K562 (cell line): Measurements from ENCODE around the gene PDE2A. TPM values are rescaled to one million over a fixed set of nuclear protein-coding genes. Genes with fewer than 3 reads are reported as not detected.

Experiments used
- ATAC-seq: fragments of 200-7000 bp; cut with Tn5 transposase; 3 replicates; pipeline ENCODE4 v1.9.1; 2020; ENCODE audit warnings: moderate library complexity
- BruUV-seq: library from RNA; stranded (reverse); fragments of 400-500 nt; replicated peaks from 2 replicates; lab custom pipeline; 2021; lab: Mats Ljungman, UMichigan
- CTCF ChIA-PET: fragments of 300-600 bp; formaldehyde crosslinking; extraction: SDS; loops from one replicate; lab custom pipeline; 2021; ENCODE audit warnings: low intra/inter-chr PET ratio; lab: Yijun Ruan, JAX
- POLR2A ChIA-PET: fragments of 300-600, 350-650 bp; sonication (Branson Sonifier 250); formaldehyde crosslinking; extraction: SDS; loops from one replicate; lab custom pipeline; 2021; ENCODE audit warnings: antibody characterized with exemption, inconsistent platforms; lab: Yijun Ruan, JAX
- DNase-seq, 4 experiments: peaks; one replicate each; pipeline versions ENCODE4 v3.0.0 to v3.0.0-alpha.2; 2011 to 2018; ENCODE audit warnings: low spot score in 3 of 4, mixed read lengths in 3 of 4; ENCODE audit errors: extremely low read depth in 1 of 4
- FAIRE-seq: peaks from 2 replicates; lab custom pipeline; 2011; peaks lifted over from hg19 to GRCh38; lab: Jason Lieb, UNC
- H2AFZ ChIP-seq: 2 replicates; pipeline ENCODE4 v1.6.0; 2011; ENCODE audit warnings: low read depth, low read length, control low read depth, inconsistent platforms
- H3K27ac ChIP-seq: fragments of 200-600 bp; 3 replicates; pipeline ENCODE4 v1.8.0; 2011; ENCODE audit warnings: low read depth, mild to moderate bottlenecking, control low read depth, inconsistent platforms, low read length, moderate library complexity, mixed read lengths; ENCODE audit errors: extremely low read depth
- H3K27me3 ChIP-seq, 2 experiments: fragments of 300-600 bp in 1 of 2; 2 replicates in 1 of 2; 3 replicates in 1 of 2; pipeline versions ENCODE4 v1.6.0 to v1.8.0; 2011; ENCODE audit warnings: inconsistent platforms in 2 of 2, low read length in 2 of 2, mild to moderate bottlenecking in 1 of 2, mixed read lengths in 1 of 2, moderate library complexity in 1 of 2; ENCODE audit not compliant: control insufficient read depth in 2 of 2, insufficient read depth in 2 of 2
- H3K36me3 ChIP-seq: fragments of 300-600 bp; 3 replicates; pipeline ENCODE4 v1.8.0; 2011; ENCODE audit warnings: mild to moderate bottlenecking, low read length, inconsistent platforms; ENCODE audit not compliant: control insufficient read depth, insufficient read depth
- H3K4me1 ChIP-seq, 2 experiments: fragments of 200-600 bp in 1 of 2; replicated peaks in 1 of 2; 2 replicates in 1 of 2; 3 replicates in 1 of 2; pipeline versions ENCODE4 v1.5.1 to v1.8.0; 2011; ENCODE audit warnings: inconsistent platforms in 2 of 2, low read length in 2 of 2, mild to moderate bottlenecking in 1 of 2, mixed read lengths in 1 of 2, moderate library complexity in 1 of 2; ENCODE audit not compliant: control insufficient read depth in 2 of 2, insufficient read depth in 2 of 2
- H3K4me2 ChIP-seq: 2 replicates; pipeline ENCODE4 v1.6.1; 2011; ENCODE audit warnings: low read length, control low read depth, inconsistent platforms, mixed read lengths; ENCODE audit not compliant: insufficient read depth
- H3K4me3 ChIP-seq: fragments of 200-600 bp; sonication (generic), shearing (Covaris generic); 2 replicates; pipeline ENCODE4 v1.5.1; 2016; ENCODE audit warnings: control low read depth, inconsistent platforms
- H3K79me2 ChIP-seq: fragments of 200-600 bp; 3 replicates; pipeline ENCODE4 v1.8.0; 2011; ENCODE audit warnings: low read length, inconsistent platforms; ENCODE audit not compliant: control insufficient read depth, insufficient read depth
- H3K9ac ChIP-seq, 2 experiments: 2 replicates each; pipeline versions ENCODE4 v1.6.0 to v1.6.1; 2011; ENCODE audit warnings: low read depth in 2 of 2, low read length in 2 of 2, control low read depth in 1 of 2, inconsistent platforms in 1 of 2, mild to moderate bottlenecking in 1 of 2, mixed read lengths in 1 of 2; ENCODE audit not compliant: insufficient read depth in 1 of 2
- H3K9me1 ChIP-seq: one replicate; pipeline ENCODE4 v1.6.0; 2011; ENCODE audit warnings: inconsistent platforms, mild to moderate bottlenecking, low read length, moderate library complexity; ENCODE audit not compliant: control insufficient read depth, insufficient read depth
- H3K9me3 ChIP-seq: replicated peaks from 2 replicates; pipeline ENCODE4 v1.5.1; 2011; ENCODE audit warnings: low read depth, low read length, inconsistent platforms; ENCODE audit not compliant: control insufficient read depth, insufficient read depth
- H4K20me1 ChIP-seq: replicated peaks from 2 replicates; pipeline ENCODE4 v1.6.1; 2011; ENCODE audit warnings: low read length, inconsistent platforms, mixed read lengths; ENCODE audit not compliant: control insufficient read depth, insufficient read depth
- CTBP1 ChIP-seq: fragments of 450-650 bp; IDR thresholded peaks from 2 replicates; pipeline ENCODE4 v1.6.1; 2016; ENCODE audit warnings: borderline replicate concordance
- MITF ChIP-seq: IDR thresholded peaks from 2 replicates; pipeline ENCODE4 v1.6.1; 2014; ENCODE audit warnings: antibody characterized with exemption
- SP2 ChIP-seq: IDR thresholded peaks from 2 replicates; pipeline ENCODE4 v1.6.1; 2011; ENCODE audit warnings: mild to moderate bottlenecking, low read depth, low read length, moderate library complexity; ENCODE audit not compliant: poor library complexity, severe bottlenecking; ENCODE audit errors: extremely low read depth
- SPI1 ChIP-seq: IDR thresholded peaks from 2 replicates; pipeline ENCODE4 v1.6.1; 2011; ENCODE audit warnings: low read depth, low read length, control low read depth, borderline replicate concordance
- ZKSCAN1 ChIP-seq: fragments of 150-350 bp; IDR thresholded peaks from 2 replicates; pipeline ENCODE4 v1.6.1; 2016; ENCODE audit warnings: low read depth, low read length
- WGBS: fragments of 100-300 bp; shearing (Covaris generic); methylation state at CpG from one replicate; pipeline ENCODE4 v1.1.6; 2016; ENCODE audit warnings: low coverage, mixed read lengths; ENCODE audit not compliant: insufficient coverage; ENCODE audit errors: missing lambda C conversion rate; 5-methylcytosine and 5-hydroxymethylcytosine counted together
- in situ Hi-C: fragments of 300-500 bp; cut with MboI; formaldehyde crosslinking; loops from 4 replicates; pipeline ENCODE4 v1.15.0; 2018; ENCODE audit warnings: inconsistent platforms, mixed read lengths
- intact Hi-C: fragments of 100-400 bp; cut with micrococcal nuclease; formaldehyde crosslinking; loops from 2 replicates; pipeline ENCODE4 v1.14.2; 2022
- polyA plus RNA-seq, 8 experiments: library from polyadenylated mRNA; depleted of rRNA in 4 of 8; stranded (reverse) in 5 of 8; unstranded in 3 of 8; fragments of >200 nt; fragmentation: Nextera tagmentation in 2 of 8; fragmentation: Illumina TruSeq in 1 of 8; extraction: Ambion mirVana in 2 of 8; extraction: Trizol in 1 of 8; gene quantifications; 2 replicates each; pipeline versions ENCODE4 v1.2.1 to v1.2.3, GENCODE V29; 2011 to 2014; ENCODE audit warnings: inconsistent platforms in 1 of 8, missing spikeins in 1 of 8
- total RNA-seq, 7 experiments: library from RNA; depleted of rRNA in 6 of 7; stranded (reverse); fragments of >200 nt in 6 of 7; fragmentation: Illumina TruSeq in 2 of 7; extraction: Trizol in 2 of 7; gene quantifications; 2 replicates each; pipeline versions ENCODE4 v1.2.1 to v1.2.3, GENCODE V29; 2011 to 2021; ENCODE audit warnings: low replicate concordance in 1 of 7

The PDE2A gene
- total and polyA plus RNA-seq, 9 of the 15 experiments (the other 6 are each of a cell fraction or from before 2014, with no cell fraction given): 0.07 to 15.2 (median 1.6) TPM; not detected in 1

GRCh38 chr11:72584939-72585597 is 89.2 kb downstream of the PDE2A start:
- no peak overlapping the region for H3K4me3 ChIP-seq
- no peaks in the 10 kb centered on the region for H3K79me2 ChIP-seq
- H4K20me1 ChIP-seq: peaks cover 38% of the 10 kb centered on the region
- H3K9ac ChIP-seq: 0 out of 4 replicates have a peak overlapping the region, but pooled peaks of 1 of the 2 experiments have one; percentile 45
- in situ Hi-C loops (loop anchor here (5.0 kb wide), 1 partner anchor 97 kb away; no protein-coding TSS in a partner anchor), intact Hi-C loops (loop anchor here (1.0 to 10.0 kb wide), 4 partner anchors 58 to 592 kb away; no protein-coding TSS in a partner anchor)
- no peaks in the 10 kb centered on the region for H3K36me3 ChIP-seq
- ChIA-PET CTCF (interaction anchor here (0.8 to 2.0 kb wide), 3 partner anchors 58 to 704 kb away, joined by 3 to 14 read pairs (median 9); no protein-coding TSS in a partner anchor), POLR2A (no interaction called here)
- no peak overlapping the region for H3K27ac ChIP-seq
- no peaks in the 10 kb centered on the region for H3K9me3 ChIP-seq
- no peak overlapping the region for H2AFZ ChIP-seq
- peaks cover 3% of the 10 kb centered on the region for H3K9me1 ChIP-seq
- 2% methylated on average over 11 of the region's 12 CpGs for WGBS
- peaks cover 7 to 59% of the 10 kb centered on the region in 2 experiments; a peak in 3 of 5 replicates for H3K27me3 ChIP-seq
- ATAC-seq (no peak), FAIRE-seq (no peak), DNase-seq (no peak)
- H3K4me1 ChIP-seq: peaks cover 0 to 14% of the 10 kb centered on the region in 2 experiments; a peak in 2 of 5 replicates
- TF ChIP-seq MITF: no peak
- peak; percentile 90 for TF ChIP-seq ZKSCAN1
- no peak for TF ChIP-seq SP2
- peak; percentile 33; the same call in 1 of the 2 replicates for TF ChIP-seq SPI1
- no peak for TF ChIP-seq CTBP1
- no peak overlapping the region for H3K4me2 ChIP-seq
- BruUV-seq: no TSS peak
